ENCODE measurements around the gene ZBTB1. TPM values are rescaled to one million over a fixed set of nuclear protein-coding genes. Genes with fewer than 3 reads are reported as not detected.
"Not testable (repeated sequence)": the region's sequence is repeated elsewhere in the genome, so short reads cannot be mapped to it uniquely, and the experiment has no call there.

ZBTB1 gene
- total and polyA plus RNA-seq, 2 donors (not counting 3 experiments of a cell fraction or from before 2014, with no cell fraction given) = 9.7 to 32.2 TPM

DNA sequence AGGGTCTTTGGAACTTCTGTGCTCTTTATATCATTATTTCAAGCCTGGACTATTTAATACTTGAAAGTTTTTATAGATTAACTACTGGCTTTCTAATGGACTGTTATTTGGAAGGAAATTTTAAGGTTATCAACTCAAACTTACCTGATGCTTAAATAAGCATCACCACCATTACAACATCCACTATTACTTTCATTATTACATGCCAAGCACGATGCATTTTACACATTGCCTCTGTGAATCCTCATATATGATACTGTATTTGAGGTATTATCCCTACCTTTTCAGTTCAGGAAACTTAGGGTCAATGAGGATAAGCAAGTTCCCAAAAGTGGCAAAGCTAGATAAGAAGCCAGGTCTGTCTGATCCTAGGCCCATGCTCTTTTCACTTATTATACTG, 12.4 kb downstream of the ZBTB1 start:
- no peak overlapping the region for H3K9ac ChIP-seq (replicated peaks; ENCODE audit: extremely low read depth, insufficient read depth, low read length)
- no peak overlapping the region for H3K4me2 ChIP-seq (ENCODE audit: insufficient read depth, low read length)
- TF ChIP-seq FOS (IDR thresholded peaks at IDR 0.05; ENCODE audit: borderline replicate concordance, insufficient read depth, low read length) (no peak), POLR2A (IDR thresholded peaks at IDR 0.05; ENCODE audit: low read depth, low read length) (no peak), POLR2AphosphoS5 (IDR thresholded peaks at IDR 0.05; ENCODE audit: insufficient read depth, low read depth, low read length) (no peak), EZH2 (IDR thresholded peaks at IDR 0.05; ENCODE audit: borderline replicate concordance, low read depth, low read length, severe bottlenecking) (no peak), JUN (IDR thresholded peaks at IDR 0.05; ENCODE audit: borderline replicate concordance, insufficient read depth, insufficient read length, low read depth) (no peak), MYC (IDR thresholded peaks at IDR 0.05; ENCODE audit: low read depth, low read length) (no peak), GATA2 (IDR thresholded peaks at IDR 0.05; ENCODE audit: insufficient read depth, insufficient read length, low read depth, low read length) (no peak)
- TF ChIP-seq, protein P1, sequence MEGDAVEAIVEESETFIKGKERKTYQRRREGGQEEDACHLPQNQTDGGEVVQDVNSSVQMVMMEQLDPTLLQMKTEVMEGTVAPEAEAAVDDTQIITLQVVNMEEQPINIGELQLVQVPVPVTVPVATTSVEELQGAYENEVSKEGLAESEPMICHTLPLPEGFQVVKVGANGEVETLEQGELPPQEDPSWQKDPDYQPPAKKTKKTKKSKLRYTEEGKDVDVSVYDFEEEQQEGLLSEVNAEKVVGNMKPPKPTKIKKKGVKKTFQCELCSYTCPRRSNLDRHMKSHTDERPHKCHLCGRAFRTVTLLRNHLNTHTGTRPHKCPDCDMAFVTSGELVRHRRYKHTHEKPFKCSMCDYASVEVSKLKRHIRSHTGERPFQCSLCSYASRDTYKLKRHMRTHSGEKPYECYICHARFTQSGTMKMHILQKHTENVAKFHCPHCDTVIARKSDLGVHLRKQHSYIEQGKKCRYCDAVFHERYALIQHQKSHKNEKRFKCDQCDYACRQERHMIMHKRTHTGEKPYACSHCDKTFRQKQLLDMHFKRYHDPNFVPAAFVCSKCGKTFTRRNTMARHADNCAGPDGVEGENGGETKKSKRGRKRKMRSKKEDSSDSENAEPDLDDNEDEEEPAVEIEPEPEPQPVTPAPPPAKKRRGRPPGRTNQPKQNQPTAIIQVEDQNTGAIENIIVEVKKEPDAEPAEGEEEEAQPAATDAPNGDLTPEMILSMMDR (IDR thresholded peaks at IDR 0.05; ENCODE audit: extremely low read depth in 1 of 2, insufficient read depth in 1 of 2, low read depth in 1 of 2, low read length in 2 of 2) = no peak
- TF ChIP-seq, protein P2, sequence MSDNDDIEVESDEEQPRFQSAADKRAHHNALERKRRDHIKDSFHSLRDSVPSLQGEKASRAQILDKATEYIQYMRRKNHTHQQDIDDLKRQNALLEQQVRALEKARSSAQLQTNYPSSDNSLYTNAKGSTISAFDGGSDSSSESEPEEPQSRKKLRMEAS (IDR thresholded peaks at IDR 0.05; ENCODE audit: insufficient read depth, insufficient read length) = no peak
- H4K20me1 ChIP-seq (replicated peaks; ENCODE audit: control insufficient read depth, extremely low read depth, insufficient read depth, low read length) = peaks cover 25% of the 10 kb centered on the region
- H3K36me3 ChIP-seq (ENCODE audit: control insufficient read depth in 2 of 2, extremely low read depth in 1 of 2, insufficient read depth in 2 of 2, low read length in 2 of 2) = peaks cover 0 to 4% of the 10 kb centered on the region in 2 experiments
- no peaks in the 10 kb centered on the region for H3K27me3 ChIP-seq (ENCODE audit: control insufficient read depth in 2 of 2, insufficient read depth in 2 of 2, low read length in 2 of 2)
- ChIA-PET CTCF (no interaction called here), POLR2A (no interaction called here)
- no TSS peak for BruUV-seq (replicated peaks)
- no peaks in the 10 kb centered on the region for H3K9me3 ChIP-seq (replicated peaks; ENCODE audit: control insufficient read depth, insufficient read depth, low read length)
- no peak overlapping the region for H3K4me3 ChIP-seq (replicated peaks in 1 of 3; ENCODE audit: insufficient read depth in 1 of 3, low read depth in 1 of 3, low read length in 3 of 3)
- dilution Hi-C loops (cut with MboI; ENCODE audit: extremely low pct_ligation_motif_present, low sequenced_read_pairs) = no loop called here
- H3K27ac ChIP-seq (ENCODE audit: insufficient read depth, low read depth, low read length) = no peak overlapping the region
- DNase-seq (ENCODE audit: low read depth, low spot score) (no peak), FAIRE-seq (no peak)
- intact Hi-C loops (cut with micrococcal nuclease) = no loop called here
- H3K9me1 ChIP-seq (replicated peaks; ENCODE audit: control insufficient read depth, extremely low read depth, insufficient read depth, low read length) = peaks cover 2% of the 10 kb centered on the region
- peaks cover 87% of the 10 kb centered on the region for H3K79me2 ChIP-seq (ENCODE audit: control insufficient read depth, insufficient read depth, low read length)
- no peak overlapping the region for H2AFZ ChIP-seq (ENCODE audit: low read depth, low read length)
- peaks cover 7% of the 10 kb centered on the region for H3K4me1 ChIP-seq (ENCODE audit: control insufficient read depth, extremely low read depth, insufficient read depth, low read length)

DNA sequence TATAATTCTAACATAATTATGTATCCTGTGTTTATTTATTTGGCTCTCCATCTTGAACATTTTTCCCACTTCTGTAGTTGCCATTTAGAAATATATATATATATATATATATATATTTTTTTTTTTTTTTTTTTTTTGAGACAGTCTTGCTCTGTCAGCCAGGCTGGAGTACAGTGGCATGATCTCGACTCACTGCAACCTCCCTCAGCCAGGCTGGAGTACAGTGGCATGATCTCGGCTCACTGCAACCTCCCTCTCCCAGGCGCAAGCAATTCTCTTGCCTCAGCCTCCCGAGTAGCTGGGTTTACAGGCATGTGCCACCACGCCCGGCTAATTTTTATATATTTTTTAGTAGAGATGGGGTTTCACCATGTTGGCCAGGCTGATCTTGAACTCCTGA, 13.1 kb downstream of the ZBTB1 start:
- H3K9me3 ChIP-seq (replicated peaks; ENCODE audit: control insufficient read depth, insufficient read depth, low read length); intact Hi-C loops (cut with micrococcal nuclease); BruUV-seq (replicated peaks); H3K36me3 ChIP-seq (ENCODE audit: control insufficient read depth in 2 of 2, extremely low read depth in 1 of 2, insufficient read depth in 2 of 2, low read length in 2 of 2); H3K9me1 ChIP-seq (replicated peaks; ENCODE audit: control insufficient read depth, extremely low read depth, insufficient read depth, low read length); dilution Hi-C loops (cut with MboI; ENCODE audit: extremely low pct_ligation_motif_present, low sequenced_read_pairs); H3K27me3 ChIP-seq (ENCODE audit: control insufficient read depth in 2 of 2, insufficient read depth in 2 of 2, low read length in 2 of 2); H3K27ac ChIP-seq (ENCODE audit: insufficient read depth, low read depth, low read length); POLR2A ChIA-PET; CTCF ChIA-PET; H3K4me2 ChIP-seq (ENCODE audit: insufficient read depth, low read length); H3K4me3 ChIP-seq (replicated peaks in 1 of 3; ENCODE audit: insufficient read depth in 1 of 3, low read depth in 1 of 3, low read length in 3 of 3); H3K9ac ChIP-seq (replicated peaks; ENCODE audit: extremely low read depth, insufficient read depth, low read length); DNase-seq (ENCODE audit: low read depth, low spot score); H3K4me1 ChIP-seq (ENCODE audit: control insufficient read depth, extremely low read depth, insufficient read depth, low read length); H2AFZ ChIP-seq (ENCODE audit: low read depth, low read length); FAIRE-seq: not testable (repeated sequence)
- H4K20me1 ChIP-seq (replicated peaks; ENCODE audit: control insufficient read depth, extremely low read depth, insufficient read depth, low read length) = peaks cover 21% of the 10 kb centered on the region
- H3K79me2 ChIP-seq (ENCODE audit: control insufficient read depth, insufficient read depth, low read length) = peaks cover 83% of the 10 kb centered on the region
